ENCODE results near the gene SHTN1.

DNA sequence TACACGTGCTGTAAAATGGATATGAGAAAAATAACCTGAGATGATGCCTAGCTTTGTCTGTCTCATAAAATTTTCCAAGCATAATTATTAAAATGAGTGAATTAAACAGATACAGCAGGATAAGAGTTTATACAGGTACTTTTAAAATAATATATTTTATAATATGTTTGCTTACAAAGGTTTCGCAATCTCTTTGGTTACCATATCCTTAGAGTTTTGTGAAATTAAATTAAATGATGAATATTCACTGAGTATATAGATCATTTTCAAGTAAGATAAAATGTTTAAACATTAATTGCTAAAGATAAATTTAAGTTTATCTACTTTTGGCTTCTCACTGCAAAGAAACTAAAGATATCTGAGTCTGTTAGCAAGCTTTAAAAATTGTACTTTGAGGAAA is 11.4 kb downstream of the SHTN1 start:
- TF ChIP-seq POLR2A (IDR thresholded peaks at IDR 0.05; ENCODE audit: low read depth, low read length) = no peak
- TF ChIP-seq, protein P1, sequence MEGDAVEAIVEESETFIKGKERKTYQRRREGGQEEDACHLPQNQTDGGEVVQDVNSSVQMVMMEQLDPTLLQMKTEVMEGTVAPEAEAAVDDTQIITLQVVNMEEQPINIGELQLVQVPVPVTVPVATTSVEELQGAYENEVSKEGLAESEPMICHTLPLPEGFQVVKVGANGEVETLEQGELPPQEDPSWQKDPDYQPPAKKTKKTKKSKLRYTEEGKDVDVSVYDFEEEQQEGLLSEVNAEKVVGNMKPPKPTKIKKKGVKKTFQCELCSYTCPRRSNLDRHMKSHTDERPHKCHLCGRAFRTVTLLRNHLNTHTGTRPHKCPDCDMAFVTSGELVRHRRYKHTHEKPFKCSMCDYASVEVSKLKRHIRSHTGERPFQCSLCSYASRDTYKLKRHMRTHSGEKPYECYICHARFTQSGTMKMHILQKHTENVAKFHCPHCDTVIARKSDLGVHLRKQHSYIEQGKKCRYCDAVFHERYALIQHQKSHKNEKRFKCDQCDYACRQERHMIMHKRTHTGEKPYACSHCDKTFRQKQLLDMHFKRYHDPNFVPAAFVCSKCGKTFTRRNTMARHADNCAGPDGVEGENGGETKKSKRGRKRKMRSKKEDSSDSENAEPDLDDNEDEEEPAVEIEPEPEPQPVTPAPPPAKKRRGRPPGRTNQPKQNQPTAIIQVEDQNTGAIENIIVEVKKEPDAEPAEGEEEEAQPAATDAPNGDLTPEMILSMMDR (IDR thresholded peaks at IDR 0.05; ENCODE audit: extremely low read depth in 1 of 2, insufficient read depth in 1 of 2, low read depth in 1 of 2, low read length in 2 of 2) = no peak
- no peak for TF ChIP-seq GATA2 (IDR thresholded peaks at IDR 0.05; ENCODE audit: insufficient read depth, insufficient read length, low read depth, low read length)
